ENCODE results near the gene ZNF225. TPM values are rescaled to one million over a fixed set of nuclear protein-coding genes. Genes with fewer than 3 reads are reported as not detected.
"Not testable (repeated sequence)": the region's sequence is repeated elsewhere in the genome, so short reads cannot be mapped to it uniquely, and the experiment has no call there.

ZNF225 gene
- total RNA-seq, 1 donor from 2014 or later, result 2.2 TPM

DNA sequence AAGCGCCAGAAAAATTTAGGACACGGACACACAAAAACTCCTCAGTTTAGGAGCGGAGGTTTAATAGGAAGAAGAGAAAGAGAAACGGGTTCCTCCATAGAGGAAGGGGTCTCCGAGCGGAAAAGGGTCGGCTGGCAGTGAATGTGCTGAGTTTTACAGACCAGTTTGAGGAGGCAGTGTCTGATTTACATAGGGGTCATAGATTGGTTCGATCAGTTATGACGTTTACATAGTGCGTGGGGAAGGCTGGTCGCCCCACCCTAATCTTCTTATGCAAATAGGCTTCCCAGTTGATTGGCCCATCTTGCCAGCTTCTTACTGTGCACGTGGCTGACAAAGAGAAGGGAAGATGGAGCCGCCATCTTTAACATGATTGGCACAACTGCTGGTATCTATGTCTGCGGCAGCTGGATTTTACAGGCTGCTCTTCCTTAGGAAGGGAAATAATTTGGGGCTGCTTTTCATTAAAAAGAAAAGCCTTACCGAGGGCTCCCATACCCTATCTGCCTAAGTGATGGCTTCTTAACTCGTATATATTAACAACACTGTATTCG lies 1.2 kb upstream of the ZNF225 start:
- DNase-seq (ENCODE audit: low read depth), result peak; percentile 38

DNA sequence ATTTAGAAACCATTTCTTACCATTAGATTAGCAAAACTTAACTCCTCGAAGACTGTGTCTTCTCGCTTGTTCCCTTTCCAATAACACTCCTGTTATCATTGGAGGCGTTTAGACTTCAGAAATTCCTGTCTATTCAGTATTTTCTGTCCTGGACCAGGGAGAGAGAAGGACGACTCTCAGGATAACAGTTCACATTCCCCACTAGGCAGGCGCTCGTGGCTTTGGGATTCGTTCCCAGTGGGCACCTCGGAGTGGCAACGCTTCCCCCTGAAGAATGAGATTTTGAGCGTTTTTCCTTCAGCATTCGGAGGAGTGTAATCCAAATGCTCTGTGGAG lies 429 bp upstream of the ZNF225 start:
- Histone ChIP-seq H3K4me3 (ENCODE audit: low read depth, low read length) (peak overlapping the region; percentile 55), H3K36me3 (ENCODE audit: control insufficient read depth, insufficient read depth, low read length) (no peaks in the 10 kb centered on the region), H3K27me3 (ENCODE audit: control insufficient read depth, insufficient read depth, low read length) (no peaks in the 10 kb centered on the region)
- TF ChIP-seq, protein P1, sequence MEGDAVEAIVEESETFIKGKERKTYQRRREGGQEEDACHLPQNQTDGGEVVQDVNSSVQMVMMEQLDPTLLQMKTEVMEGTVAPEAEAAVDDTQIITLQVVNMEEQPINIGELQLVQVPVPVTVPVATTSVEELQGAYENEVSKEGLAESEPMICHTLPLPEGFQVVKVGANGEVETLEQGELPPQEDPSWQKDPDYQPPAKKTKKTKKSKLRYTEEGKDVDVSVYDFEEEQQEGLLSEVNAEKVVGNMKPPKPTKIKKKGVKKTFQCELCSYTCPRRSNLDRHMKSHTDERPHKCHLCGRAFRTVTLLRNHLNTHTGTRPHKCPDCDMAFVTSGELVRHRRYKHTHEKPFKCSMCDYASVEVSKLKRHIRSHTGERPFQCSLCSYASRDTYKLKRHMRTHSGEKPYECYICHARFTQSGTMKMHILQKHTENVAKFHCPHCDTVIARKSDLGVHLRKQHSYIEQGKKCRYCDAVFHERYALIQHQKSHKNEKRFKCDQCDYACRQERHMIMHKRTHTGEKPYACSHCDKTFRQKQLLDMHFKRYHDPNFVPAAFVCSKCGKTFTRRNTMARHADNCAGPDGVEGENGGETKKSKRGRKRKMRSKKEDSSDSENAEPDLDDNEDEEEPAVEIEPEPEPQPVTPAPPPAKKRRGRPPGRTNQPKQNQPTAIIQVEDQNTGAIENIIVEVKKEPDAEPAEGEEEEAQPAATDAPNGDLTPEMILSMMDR (IDR thresholded peaks at IDR 0.05; ENCODE audit: insufficient read depth, low read length, poor library complexity, severe bottlenecking), result no peak
- DNase-seq (ENCODE audit: low read depth), result no peak

More for the DNA sequence above, 1.2 kb upstream of the ZNF225 start:
- Histone ChIP-seq H3K4me3 (ENCODE audit: low read depth, low read length) (peak overlapping the region; percentile 55), H3K36me3 (ENCODE audit: control insufficient read depth, insufficient read depth, low read length) (no peaks in the 10 kb centered on the region), H3K27me3 (ENCODE audit: control insufficient read depth, insufficient read depth, low read length) (no peaks in the 10 kb centered on the region)
- TF ChIP-seq, protein P1 (IDR thresholded peaks at IDR 0.05; ENCODE audit: insufficient read depth, low read length, poor library complexity, severe bottlenecking), result no peak

DNA sequence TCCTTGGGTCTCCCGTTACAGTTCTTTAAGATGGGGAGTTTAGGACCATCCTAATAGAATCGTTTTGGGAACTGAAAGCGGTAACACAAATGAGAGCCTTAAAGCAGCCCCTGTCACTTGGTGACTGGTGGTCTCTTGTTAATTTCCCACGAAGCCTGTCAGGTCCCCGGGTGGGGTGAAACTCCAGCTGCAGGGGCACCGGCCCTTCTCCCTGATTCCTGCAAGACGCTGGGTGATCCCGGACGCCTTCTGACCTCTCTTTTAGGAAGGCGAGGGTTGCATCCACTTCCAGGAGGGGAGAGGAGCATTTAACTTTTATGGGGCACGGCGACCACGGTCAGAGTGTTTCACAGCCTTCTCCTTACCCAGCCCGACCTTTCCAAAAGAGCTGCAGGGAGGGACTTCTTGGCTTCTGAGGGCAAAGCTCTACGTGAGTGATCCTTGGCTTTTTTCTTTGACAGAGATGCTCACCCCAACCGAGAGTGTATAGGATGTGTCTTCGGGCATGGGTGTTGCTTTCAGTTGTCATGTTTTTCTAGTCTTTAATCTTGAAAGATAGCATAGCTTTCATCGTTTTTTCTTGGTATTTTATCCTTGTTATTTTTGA lies 688 bp downstream of the ZNF225 start:
- no peak for DNase-seq (ENCODE audit: low read depth)
- peak overlapping the region; percentile 57 for H3K4me3 ChIP-seq (ENCODE audit: low read depth, low read length)
- no peaks in the 10 kb centered on the region for H3K27me3 ChIP-seq (ENCODE audit: control insufficient read depth, insufficient read depth, low read length)
- no peaks in the 10 kb centered on the region for H3K36me3 ChIP-seq (ENCODE audit: control insufficient read depth, insufficient read depth, low read length)
- TF ChIP-seq, protein P1 (IDR thresholded peaks at IDR 0.05; ENCODE audit: insufficient read depth, low read length, poor library complexity, severe bottlenecking), result no peak

DNA sequence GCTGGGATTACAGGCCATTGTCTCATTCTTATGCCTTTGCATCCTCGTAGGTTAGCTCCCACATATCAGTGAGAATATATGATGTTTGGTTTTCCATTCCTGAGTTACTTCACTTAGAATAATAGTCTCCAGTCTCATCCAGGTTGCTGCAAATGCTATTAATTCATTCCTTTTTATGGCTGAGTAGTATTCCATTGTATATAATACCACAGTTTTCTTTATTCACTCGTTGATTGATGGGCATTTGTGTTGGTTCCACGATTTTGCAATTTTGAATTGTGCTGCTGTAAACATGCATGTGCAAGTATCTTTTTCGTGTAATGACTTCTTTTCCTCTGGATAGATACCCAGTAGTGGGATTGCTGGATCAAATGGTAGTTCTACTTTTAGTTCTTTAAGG lies 8.0 kb downstream of the ZNF225 start:
- H3K27me3 ChIP-seq (ENCODE audit: control insufficient read depth, insufficient read depth, low read length); H3K36me3 ChIP-seq (ENCODE audit: control insufficient read depth, insufficient read depth, low read length); DNase-seq (ENCODE audit: low read depth); H3K4me3 ChIP-seq (ENCODE audit: low read depth, low read length): not testable (repeated sequence)

DNA sequence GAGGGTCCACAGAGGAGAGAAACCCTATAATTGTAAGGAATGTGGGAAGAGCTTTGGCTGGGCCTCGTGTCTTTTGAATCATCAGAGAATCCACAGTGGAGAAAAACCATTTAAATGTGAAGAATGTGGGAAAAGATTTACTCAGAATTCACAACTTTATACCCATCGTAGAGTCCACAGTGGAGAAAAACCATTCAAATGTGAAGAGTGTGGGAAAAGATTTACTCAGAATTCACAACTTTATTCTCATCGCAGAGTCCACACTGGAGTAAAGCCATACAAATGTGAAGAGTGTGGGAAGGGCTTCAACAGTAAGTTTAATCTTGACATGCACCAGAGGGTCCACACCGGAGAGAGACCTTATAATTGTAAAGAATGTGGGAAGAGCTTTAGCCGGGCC lies 18.8 kb downstream of the ZNF225 start:
- Histone ChIP-seq H3K27me3 (ENCODE audit: control insufficient read depth, insufficient read depth, low read length) (no peaks in the 10 kb centered on the region), H3K36me3 (ENCODE audit: control insufficient read depth, insufficient read depth, low read length) (peaks cover 2% of the 10 kb centered on the region), H3K4me3 (ENCODE audit: low read depth, low read length) (no peak overlapping the region)
- no peak for DNase-seq (ENCODE audit: low read depth)
- TF ChIP-seq, protein P1 (IDR thresholded peaks at IDR 0.05; ENCODE audit: insufficient read depth, low read length, poor library complexity, severe bottlenecking), result no peak

DNA sequence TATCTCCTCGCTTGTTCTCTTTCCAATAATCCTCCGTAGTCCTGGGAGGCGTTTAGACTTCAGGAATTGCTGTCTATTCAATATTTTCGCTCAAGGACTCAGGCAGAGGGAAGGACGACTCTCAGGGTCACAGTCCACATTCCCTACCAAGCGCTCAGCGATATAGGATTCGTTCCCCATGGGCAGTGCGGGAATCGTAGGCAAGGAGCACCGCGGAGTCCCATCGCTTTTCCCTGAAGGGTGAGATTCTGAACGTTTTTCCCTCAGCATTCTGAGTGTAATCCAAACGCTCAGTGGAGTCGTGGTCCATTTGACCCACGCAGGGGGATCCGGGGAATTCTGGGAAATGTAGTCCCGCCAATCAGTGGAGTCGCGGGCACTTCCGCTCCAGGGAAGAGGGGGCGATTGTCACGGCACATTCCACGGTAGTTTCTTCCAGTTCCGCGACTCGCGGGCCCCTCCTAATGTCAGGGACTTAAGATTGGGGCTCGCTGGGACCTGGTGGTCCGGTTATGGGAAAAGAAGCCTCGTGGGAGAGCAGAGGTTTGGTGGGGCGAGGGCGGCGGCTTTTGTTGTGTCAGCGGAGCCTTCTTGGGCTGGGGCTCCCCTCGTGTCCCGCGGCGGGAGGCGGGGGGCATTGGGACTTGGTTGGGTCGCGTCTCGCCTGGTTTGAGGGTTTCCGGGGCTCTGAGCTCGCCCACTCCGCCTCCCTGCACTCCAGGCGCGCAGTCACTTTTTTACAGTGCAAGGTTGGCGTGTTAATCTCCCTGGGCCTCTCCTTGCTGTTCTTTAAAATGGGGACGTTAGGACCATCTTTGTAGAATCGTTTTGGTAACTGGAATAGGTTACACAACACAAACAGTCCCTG lies 28.2 kb downstream of the ZNF225 start, which contains the start of gene ZNF234:
ZNF234 (plus strand) TSS at position 364 of the 868 bp plus-strand sequence. CDS start 3,079 bp downstream, outside the sequence.
- no peaks in the 10 kb centered on the region for H3K27me3 ChIP-seq (ENCODE audit: control insufficient read depth, insufficient read depth, low read length)
- H3K4me3 ChIP-seq (ENCODE audit: low read depth, low read length), result peak within 1 kb of the TSS; percentile 75
- TF ChIP-seq, protein P1 (IDR thresholded peaks at IDR 0.05; ENCODE audit: insufficient read depth, low read length, poor library complexity, severe bottlenecking), result no peak
- DNase-seq (ENCODE audit: low read depth), result peak; percentile 55
- H3K36me3 ChIP-seq (ENCODE audit: control insufficient read depth, insufficient read depth, low read length), result no peaks in the 10 kb centered on the region

Measured in kidney epithelial cell (primary cell).